Hematopoietic multipotent progenitor cell treated with erythropoietin and hydrocortisone succinate and interleukin-3 and kit ligand, for 6 days (in vitro differentiated cells): ENCODE measurements around the gene GRPEL1.

Experiments
- DNase-seq: peaks from one replicate; pipeline ENCODE4 v3.0.0-alpha.2; 2015

GRPEL1 gene

GRCh38 chr4:7043284-7044136, 24.4 kb downstream of the GRPEL1 start, which contains the start of gene TADA2B:
Gene TADA2B (plus strand): TSS chr4:7043372. CDS start chr4:7043580, 208 bp downstream.
- DNase-seq: peak; percentile 55

GRCh38 chr4:7042503-7043283, 25.2 kb downstream of the GRPEL1 start:
- DNase-seq: peak; percentile 98

- no peak for DNase-seq
Measured at GRCh38 chr4:7041801-7042502, 25.9 kb downstream of the GRPEL1 start.

GRCh38 chr4:7041246-7041645, 26.6 kb downstream of the GRPEL1 start:
- DNase-seq: no peak

GRCh38 chr4:7040765-7041164, 27.1 kb downstream of the GRPEL1 start:
- no peak for DNase-seq

GRCh38 chr4:7037425-7037824, 30.4 kb downstream of the GRPEL1 start:
- peak; percentile 43 for DNase-seq

- DNase-seq: no peak
Measured at GRCh38 chr4:7034262-7035081, 33.4 kb downstream of the GRPEL1 start.

- no peak for DNase-seq
Measured at GRCh38 chr4:7032596-7032995, 35.3 kb downstream of the GRPEL1 start.

- DNase-seq: peak; percentile 46
Measured at GRCh38 chr4:7031558-7032449, 36.1 kb downstream of the GRPEL1 start.

GRCh38 chr4:7030856-7031255, 37.0 kb downstream of the GRPEL1 start:
- no peak for DNase-seq

- no peak for DNase-seq
Measured at GRCh38 chr4:7029921-7030320, 37.9 kb downstream of the GRPEL1 start.

GRCh38 chr4:7029212-7029611, 38.7 kb downstream of the GRPEL1 start:
- no peak for DNase-seq

- DNase-seq: no peak
Measured at GRCh38 chr4:7027913-7028312, 40.0 kb downstream of the GRPEL1 start.

- no peak for DNase-seq
Measured at GRCh38 chr4:7027284-7027683, 40.6 kb downstream of the GRPEL1 start.

- no peak for DNase-seq
Measured at GRCh38 chr4:7026107-7026506, 41.8 kb downstream of the GRPEL1 start.

- DNase-seq: no peak
Measured at GRCh38 chr4:7025040-7025602, 42.7 kb downstream of the GRPEL1 start.

GRCh38 chr4:7024336-7024890, 43.5 kb downstream of the GRPEL1 start:
- DNase-seq: no peak

GRCh38 chr4:7023901-7024300, 44.0 kb downstream of the GRPEL1 start:
- no peak for DNase-seq

GRCh38 chr4:7023486-7023885, 44.4 kb downstream of the GRPEL1 start:
- DNase-seq: no peak

- no peak for DNase-seq
Measured at GRCh38 chr4:7021930-7022664, 45.8 kb downstream of the GRPEL1 start.
